K562 (cell line): ENCODE data around the gene CHRM1. TPM values are rescaled to one million over a fixed set of nuclear protein-coding genes. Genes with fewer than 3 reads are reported as not detected.
A peak's percentile ranks its signal among the peaks of the same experiment; 100 is the strongest.

Experiments
- CTBP1 ChIP-seq: fragments of 450-650 bp; IDR thresholded peaks from 2 replicates; pipeline ENCODE4 v1.6.1; 2016; ENCODE audit warnings: borderline replicate concordance
- KHSRP ChIP-seq: fragments of 450-650 bp; IDR thresholded peaks from 2 replicates; pipeline ENCODE4 v1.6.1; 2017
- LARP7 ChIP-seq: fragments of 450-650 bp; IDR thresholded peaks from 2 replicates; pipeline ENCODE4 v1.6.1; 2016
- MBD2 ChIP-seq: sonication (generic); IDR thresholded peaks from 2 replicates; pipeline ENCODE4 v1.6.1; 2016; ENCODE audit warnings: low read depth, borderline replicate concordance
- MTA2 ChIP-seq: fragments of 450-650 bp; IDR thresholded peaks from 2 replicates; pipeline ENCODE4 v1.6.1; 2016; ENCODE audit warnings: low read depth
- MYC ChIP-seq, 2 experiments: fragments of 250-450 bp in 1 of 2; sonication (Bioruptor Pico) in 1 of 2; IDR thresholded peaks; 2 replicates each; pipeline versions ENCODE4 v1.5.1 to v1.6.1; 2012 to 2021; ENCODE audit warnings: low read depth in 2 of 2, borderline replicate concordance in 1 of 2, improper control_type of control experiment in 1 of 2, low read length in 1 of 2, mild to moderate bottlenecking in 1 of 2, moderate library complexity in 1 of 2
- POLR2A ChIP-seq: fragments of 450-650 bp; conservative IDR thresholded peaks from 2 replicates; pipeline ENCODE4 v1.6.1; 2016
- POLR2B ChIP-seq: fragments of 450-650 bp; IDR thresholded peaks from 2 replicates; pipeline ENCODE4 v1.6.1; 2018; ENCODE audit warnings: low read depth; ENCODE audit not compliant: partially characterized antibody
- PRDM10 ChIP-seq: fragments of 450-650 bp; IDR thresholded peaks from 2 replicates; pipeline ENCODE4 v1.6.1; 2018; ENCODE audit not compliant: partially characterized antibody
- RCOR1 ChIP-seq, 2 experiments: IDR thresholded peaks; 2 replicates each; pipeline ENCODE4 v1.6.1; 2012; ENCODE audit warnings: low read depth in 2 of 2, low read length in 2 of 2, borderline replicate concordance in 1 of 2, improper control_type of control experiment in 1 of 2
- SAFB2 ChIP-seq: fragments of 200-400 bp; formaldehyde crosslinking; IDR thresholded peaks from 2 replicates; pipeline ENCODE4 v1.6.1; 2018; ENCODE audit warnings: borderline replicate concordance, low read length, low read depth, moderate library complexity; ENCODE audit not compliant: severe bottlenecking
- STAG1 ChIP-seq: sonication (generic); formaldehyde crosslinking; IDR thresholded peaks from 2 replicates; pipeline ENCODE4 v1.5.0; 2020; ENCODE audit warnings: missing genetic modification reagents, borderline replicate concordance
- XRCC4 ChIP-seq: IDR thresholded peaks from one replicate; pipeline ENCODE4 v1.6.1; 2011; ENCODE audit not compliant: insufficient read depth, insufficient read length; ENCODE audit errors: extremely low read depth
- ZBTB12 ChIP-seq: fragments of 250-450 bp; sonication (Bioruptor Pico); IDR thresholded peaks from 2 replicates; pipeline ENCODE4 v1.4.0; 2020
- ZNF263 ChIP-seq: sonication (generic); formaldehyde crosslinking; IDR thresholded peaks from 2 replicates; pipeline ENCODE4 v1.8.0; 2022; ENCODE audit warnings: mild to moderate bottlenecking, missing genetic modification reagents, borderline replicate concordance
- ZNF592 ChIP-seq: fragments of 450-650 bp; IDR thresholded peaks from 2 replicates; pipeline ENCODE4 v1.6.1; 2017; ENCODE audit warnings: antibody characterized with exemption, mild to moderate bottlenecking
- polyA plus RNA-seq, 8 experiments: library from polyadenylated mRNA; depleted of rRNA in 4 of 8; stranded (reverse) in 5 of 8; unstranded in 3 of 8; fragments of >200 nt; fragmentation: Nextera tagmentation in 2 of 8; fragmentation: Illumina TruSeq in 1 of 8; extraction: Ambion mirVana in 2 of 8; extraction: Trizol in 1 of 8; gene quantifications; 2 replicates each; pipeline versions ENCODE4 v1.2.1 to v1.2.3, GENCODE V29; 2011 to 2014; ENCODE audit warnings: inconsistent platforms in 1 of 8, missing spikeins in 1 of 8
- total RNA-seq, 7 experiments: library from RNA; depleted of rRNA in 6 of 7; stranded (reverse); fragments of >200 nt in 6 of 7; fragmentation: Illumina TruSeq in 2 of 7; extraction: Trizol in 2 of 7; gene quantifications; 2 replicates each; pipeline versions ENCODE4 v1.2.1 to v1.2.3, GENCODE V29; 2011 to 2021; ENCODE audit warnings: low replicate concordance in 1 of 7
- TF ChIP-seq, protein P1 (sequence below): fragments of 250-450 bp; sonication (Bioruptor Pico); IDR thresholded peaks from 2 replicates; pipeline ENCODE4 v1.6.1; 2021; ENCODE audit warnings: mild to moderate bottlenecking

The CHRM1 gene
- total and polyA plus RNA-seq, 9 of the 15 experiments (the other 6 are each of a cell fraction or from before 2014, with no cell fraction given): not detected

GRCh38 chr11:62889484-62890437, 31.4 kb downstream of the CHRM1 start (continued):
- TF ChIP-seq STAG1 (CRISPR knock-in tag) (no peak), KHSRP (no peak), POLR2B (peak; percentile 98), PRDM10 (peak; percentile 95), XRCC4 (no peak), ZBTB12 (CRISPR knock-in tag) (no peak), POLR2A (peak; percentile 89), SAFB2 (no peak), MTA2 (peak; percentile 30; the same call in 1 of the 2 replicates), ZNF592 (peak; percentile 17; the same call in 1 of the 2 replicates), ZNF263 (peak; percentile 39; the same call in 1 of the 2 replicates), CTBP1 (peak; percentile 68), MYC (IDR thresholded peaks at IDR 0.05; ENCODE audit: low read depth, low read length) (no peak), MYC (CRISPR knock-in tag; IDR thresholded peaks at IDR 0.05; ENCODE audit: borderline replicate concordance, low read depth) (peak; percentile 76; the same call in 1 of the 2 replicates), MBD2 (no peak), RCOR1 (IDR thresholded peaks at IDR 0.05; ENCODE audit: borderline replicate concordance in 1 of 2, low read depth in 2 of 2, low read length in 2 of 2) (peak in 1 of 2 experiments; percentile 71; a peak in 3 of 4 replicates), LARP7 (peak; percentile 81; the same call in 1 of the 2 replicates)
- TF ChIP-seq, protein P1, sequence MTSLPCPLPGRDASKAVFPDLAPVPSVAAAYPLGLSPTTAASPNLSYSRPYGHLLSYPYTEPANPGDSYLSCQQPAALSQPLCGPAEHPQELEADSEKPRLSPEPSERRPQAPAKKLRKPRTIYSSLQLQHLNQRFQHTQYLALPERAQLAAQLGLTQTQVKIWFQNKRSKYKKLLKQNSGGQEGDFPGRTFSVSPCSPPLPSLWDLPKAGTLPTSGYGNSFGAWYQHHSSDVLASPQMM (CRISPR knock-in tag): peak; percentile 75; the same call in 1 of the 2 replicates
